Measurements from ENCODE around the gene IQGAP2.

IQGAP2 gene

GRCh38 chr5:76622076-76622475 lies 219.0 kb downstream of the IQGAP2 start:
- Histone ChIP-seq H3K4me3 (ENCODE audit: low read depth, low read length) (no peak overlapping the region), H3K9me3 (ENCODE audit: control insufficient read depth, insufficient read depth, low read depth, low read length) (no peaks in the 10 kb centered on the region), H3K27ac (ENCODE audit: extremely low read depth, low read depth, low read length) (no peak overlapping the region), H3K36me3 (ENCODE audit: control insufficient read depth in 2 of 2, insufficient read depth in 1 of 2, low read length in 2 of 2) (no peaks in the 10 kb centered on the region), H3K4me1 (ENCODE audit: control insufficient read depth, insufficient read depth, low read length) (no peaks in the 10 kb centered on the region)
- POLR2A ChIA-PET, result no interaction called here
- CTCF ChIA-PET, result interaction anchor here (1.0 kb wide), 1 partner anchor 22 kb away, joined by 3 read pairs; no protein-coding TSS in a partner anchor
- TF ChIP-seq KLF10 (tag by site-specific recombination; IDR thresholded peaks at IDR 0.05), result no peak
- no peak for TF ChIP-seq ZEB2 (tag by site-specific recombination; IDR thresholded peaks at IDR 0.05)
- no peak for TF ChIP-seq ZNF175 (tag by site-specific recombination; IDR thresholded peaks at IDR 0.05)
- TF ChIP-seq ZSCAN5A (tag by site-specific recombination; IDR thresholded peaks at IDR 0.05), result no peak
- TF ChIP-seq TSHZ1 (tag by site-specific recombination; IDR thresholded peaks at IDR 0.05; ENCODE audit: borderline replicate concordance), result no peak
- TF ChIP-seq ZNF561 (tag by site-specific recombination; IDR thresholded peaks at IDR 0.05; ENCODE audit: borderline replicate concordance), result no peak
- no peak for TF ChIP-seq ZNF19 (tag by site-specific recombination; IDR thresholded peaks at IDR 0.05; ENCODE audit: low read depth)
- TF ChIP-seq ZFP37 (tag by site-specific recombination; IDR thresholded peaks at IDR 0.05), result no peak
- TF ChIP-seq GFI1B (tag by site-specific recombination; IDR thresholded peaks at IDR 0.05), result no peak

- no peaks in the 10 kb centered on the region for H3K4me1 ChIP-seq (ENCODE audit: control insufficient read depth, insufficient read depth, low read length)
- no peaks in the 10 kb centered on the region for H3K9me3 ChIP-seq (ENCODE audit: control insufficient read depth, insufficient read depth, low read depth, low read length)
- CTCF ChIA-PET, result interaction anchor here (1.5 kb wide), 1 partner anchor 17 kb away, joined by 4 read pairs; no protein-coding TSS in a partner anchor
- no peak within 1 kb of the TSS for H3K27ac ChIP-seq (ENCODE audit: extremely low read depth, low read depth, low read length)
- POLR2A ChIA-PET, result no interaction called here
- no peak within 1 kb of the TSS for H3K4me3 ChIP-seq (ENCODE audit: low read depth, low read length)
- H3K36me3 ChIP-seq (ENCODE audit: control insufficient read depth in 2 of 2, insufficient read depth in 1 of 2, low read length in 2 of 2), result no peaks in the 10 kb centered on the region
- TF ChIP-seq ZNF785 (tag by site-specific recombination; IDR thresholded peaks at IDR 0.05), result no peak
- TF ChIP-seq PRDM1 (tag by site-specific recombination; IDR thresholded peaks at IDR 0.05), result peak; percentile 91
- 0 out of 2 replicates have a peak, but pooled peaks have one; percentile 20 for TF ChIP-seq ZEB2 (tag by site-specific recombination; IDR thresholded peaks at IDR 0.05)
- no peak for TF ChIP-seq ZNF488 (tag by site-specific recombination; IDR thresholded peaks at IDR 0.05)
- TF ChIP-seq ZNF544 (tag by site-specific recombination; IDR thresholded peaks at IDR 0.05), result no peak
- no peak for TF ChIP-seq ZNF169 (tag by site-specific recombination; IDR thresholded peaks at IDR 0.05)
- no peak for TF ChIP-seq ZNF292 (tag by site-specific recombination; IDR thresholded peaks at IDR 0.05; ENCODE audit: borderline replicate concordance, low read depth)
- TF ChIP-seq ZNF175 (tag by site-specific recombination; IDR thresholded peaks at IDR 0.05), result no peak
- TF ChIP-seq ZNF501 (tag by site-specific recombination; IDR thresholded peaks at IDR 0.05), result no peak
- no peak for TF ChIP-seq ZBTB8A (tag by site-specific recombination; IDR thresholded peaks at IDR 0.05)
- TF ChIP-seq ZNF677 (tag by site-specific recombination; IDR thresholded peaks at IDR 0.05), result no peak
- peak; percentile 46; the same call in 1 of the 2 replicates for TF ChIP-seq ZNF600 (tag by site-specific recombination; IDR thresholded peaks at IDR 0.05)
- TF ChIP-seq ZNF514 (tag by site-specific recombination; IDR thresholded peaks at IDR 0.05), result no peak
- TF ChIP-seq ZNF623 (tag by site-specific recombination; IDR thresholded peaks at IDR 0.05), result no peak
- no peak for TF ChIP-seq ZBTB6 (tag by site-specific recombination; IDR thresholded peaks at IDR 0.05)
- peak; percentile 64; the same call in 1 of the 2 replicates for TF ChIP-seq TRIM28 (IDR thresholded peaks at IDR 0.05; ENCODE audit: borderline replicate concordance, low read length)
- TF ChIP-seq ZNF596 (tag by site-specific recombination; IDR thresholded peaks at IDR 0.05), result no peak
- no peak for TF ChIP-seq ZNF350 (tag by site-specific recombination; IDR thresholded peaks at IDR 0.05)
- no peak for TF ChIP-seq KLF7 (tag by site-specific recombination; IDR thresholded peaks at IDR 0.05; ENCODE audit: borderline replicate concordance)
- TF ChIP-seq ZNF561 (tag by site-specific recombination; IDR thresholded peaks at IDR 0.05; ENCODE audit: borderline replicate concordance), result no peak
- TF ChIP-seq ZBTB17 (tag by site-specific recombination; IDR thresholded peaks at IDR 0.05), result peak; percentile 67
- TF ChIP-seq ZNF639 (tag by site-specific recombination; IDR thresholded peaks at IDR 0.05), result no peak
Observed at GRCh38 chr5:76622973-76623596, 220.0 kb downstream of the IQGAP2 start, which contains the start of gene F2RL2. Gene F2RL2, minus strand, starts transcription at chr5:76623403. Its CDS starts 173 bp downstream, at chr5:76623230.

Measured in HEK293 (cell line).